Measurements from ENCODE around the gene USP48.

GRCh38 chr1:21821385-21822019, 38.6 kb upstream of the USP48 start:
- no peak for TF ChIP-seq CTCF (IDR thresholded peaks at IDR 0.05)
- no peak for TF ChIP-seq POLR2A (IDR thresholded peaks at IDR 0.05)
